ENCODE data around the gene GYS1. TPM values are rescaled to one million over a fixed set of nuclear protein-coding genes. Genes with fewer than 3 reads are reported as not detected.
A peak's percentile ranks its signal among the peaks of the same experiment; 100 is the strongest.

Gene GYS1
- polyA plus RNA-seq, 1 experiment: 19.5 TPM

- Histone ChIP-seq H3K9me3 (ENCODE audit: control insufficient read depth, insufficient read depth, low read length) (no peaks in the 10 kb centered on the region), H3K27me3 (ENCODE audit: control insufficient read depth, insufficient read depth, low read length) (no peaks in the 10 kb centered on the region), H3K4me3 (ENCODE audit: low read depth, low read length) (no peak overlapping the region), H3K27ac (ENCODE audit: low read depth, low read length) (peak overlapping the region; percentile 0)
- TF ChIP-seq CTCF (IDR thresholded peaks at IDR 0.05; ENCODE audit: low read depth, low read length): no peak
- DNase-seq (ENCODE audit: low read depth, low spot score): no peak
- CTCF ChIA-PET: interaction anchor here (1.1 kb wide), 1 partner anchor 9 kb away, joined by 4 read pairs; no protein-coding TSS in a partner anchor
- POLR2A ChIA-PET: no interaction called here
Observed at GRCh38 chr19:48990400-48990799, 2.7 kb downstream of the GYS1 start.

DNA sequence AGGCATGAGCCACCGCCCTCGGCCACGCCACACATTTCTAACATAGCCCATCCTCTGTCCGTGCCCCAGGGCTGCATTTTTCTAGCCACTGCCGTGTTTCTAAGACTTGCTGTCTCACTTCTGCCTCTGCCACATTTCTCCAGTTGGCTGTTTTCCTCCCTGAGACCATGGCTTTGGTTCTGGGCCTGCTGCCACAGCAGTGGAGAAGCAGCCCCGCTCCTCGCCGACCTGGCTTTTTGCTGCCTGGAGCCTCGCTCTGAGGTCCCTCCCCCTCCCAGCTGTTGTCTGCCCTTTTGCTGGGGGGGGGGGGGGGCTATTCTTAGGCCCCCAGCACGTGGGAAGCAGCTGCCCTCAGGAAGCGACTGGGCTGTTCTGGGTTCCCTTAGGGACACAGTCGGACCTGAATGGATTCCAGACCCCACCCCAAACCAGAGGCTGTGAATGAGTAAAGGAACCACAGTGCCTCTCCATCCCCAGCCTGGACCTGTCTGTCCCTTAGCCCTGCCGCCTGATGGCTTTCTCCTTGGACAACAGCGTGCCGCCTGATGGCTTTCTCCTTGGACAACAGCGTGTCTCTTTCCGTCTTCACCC lies 3.3 kb downstream of the GYS1 start:
- Histone ChIP-seq H3K27ac (ENCODE audit: low read depth, low read length) (no peak overlapping the region), H3K27me3 (ENCODE audit: control insufficient read depth, insufficient read depth, low read length) (no peaks in the 10 kb centered on the region), H3K9me3 (ENCODE audit: control insufficient read depth, insufficient read depth, low read length) (no peaks in the 10 kb centered on the region), H3K4me3 (ENCODE audit: low read depth, low read length) (no peak overlapping the region)
- ChIA-PET POLR2A (no interaction called here), CTCF (interaction anchor here (1.1 kb wide), 1 partner anchor 10 kb away, joined by 4 read pairs; no protein-coding TSS in a partner anchor)
- DNase-seq (ENCODE audit: low read depth, low spot score): no peak
- no peak for TF ChIP-seq CTCF (IDR thresholded peaks at IDR 0.05; ENCODE audit: low read depth, low read length)

GRCh38 chr19:48988860-48989259 lies 4.2 kb downstream of the GYS1 start:
- no peak for DNase-seq (ENCODE audit: low read depth, low spot score)

DNA sequence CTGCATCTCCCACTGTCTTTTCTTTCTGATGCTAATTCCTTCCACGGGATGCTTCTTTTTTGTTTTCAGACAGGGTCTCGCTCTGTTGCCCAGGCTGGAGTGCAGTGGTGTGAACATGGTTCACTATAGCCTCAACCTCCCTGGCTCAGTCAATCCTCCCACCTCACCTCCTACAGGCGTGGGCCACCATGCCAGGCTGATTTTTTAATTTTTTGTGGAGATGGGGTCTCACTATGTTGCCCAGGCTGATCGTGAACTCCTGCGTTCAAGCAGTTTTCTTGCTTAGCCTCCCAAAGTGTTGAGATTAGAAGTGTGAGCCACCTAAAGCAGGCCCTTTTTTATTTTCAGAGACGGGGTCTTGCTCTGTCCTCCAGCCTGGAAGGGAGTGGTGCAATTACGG lies 4.8 kb downstream of the GYS1 start:
- Histone ChIP-seq H3K4me3 (ENCODE audit: low read depth, low read length) (no peak overlapping the region), H3K27me3 (ENCODE audit: control insufficient read depth, insufficient read depth, low read length) (no peaks in the 10 kb centered on the region), H3K27ac (ENCODE audit: low read depth, low read length) (no peak overlapping the region), H3K9me3 (ENCODE audit: control insufficient read depth, insufficient read depth, low read length) (no peaks in the 10 kb centered on the region)
- ChIA-PET POLR2A (no interaction called here), CTCF (interaction anchor here (1.1 kb wide), 1 partner anchor 9 kb away, joined by 3 read pairs; no protein-coding TSS in a partner anchor)
- TF ChIP-seq CTCF (IDR thresholded peaks at IDR 0.05; ENCODE audit: low read depth, low read length): no peak
- no peak for DNase-seq (ENCODE audit: low read depth, low spot score)

More at GRCh38 chr19:48988860-48989259, 4.2 kb downstream of the GYS1 start:
- H3K4me3 ChIP-seq (ENCODE audit: low read depth, low read length): no peak overlapping the region
- ChIA-PET POLR2A (interaction anchor here (0.6 kb wide), 1 partner anchor 206 kb away, joined by 7 read pairs; no protein-coding TSS in a partner anchor), CTCF (no interaction called here)
- no peaks in the 10 kb centered on the region for H3K27me3 ChIP-seq (ENCODE audit: control insufficient read depth, insufficient read depth, low read length)
- H3K27ac ChIP-seq (ENCODE audit: low read depth, low read length): no peak overlapping the region
- TF ChIP-seq CTCF (IDR thresholded peaks at IDR 0.05; ENCODE audit: low read depth, low read length): no peak
- no peaks in the 10 kb centered on the region for H3K9me3 ChIP-seq (ENCODE audit: control insufficient read depth, insufficient read depth, low read length)

DNA sequence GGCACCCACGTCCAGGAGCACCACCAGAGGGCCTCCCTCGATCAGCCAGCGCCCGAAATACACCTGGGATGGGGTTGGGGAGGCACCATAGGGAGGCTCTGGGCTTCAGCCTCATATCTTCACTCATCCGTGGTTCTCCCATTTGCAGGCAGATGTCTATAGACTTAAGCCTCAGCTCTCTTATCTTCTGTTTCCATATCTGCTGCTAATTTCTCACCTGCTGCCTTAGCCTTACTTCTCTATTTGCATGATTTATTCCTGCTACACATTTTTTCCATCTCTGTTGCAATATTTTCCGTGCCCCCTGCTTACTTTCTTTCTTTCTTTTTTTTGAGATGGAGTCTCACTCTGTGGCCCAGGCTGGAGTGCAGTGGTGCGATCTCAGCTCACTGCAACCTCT lies 5.8 kb downstream of the GYS1 start:
- Histone ChIP-seq H3K9me3 (ENCODE audit: control insufficient read depth, insufficient read depth, low read length) (no peaks in the 10 kb centered on the region), H3K27ac (ENCODE audit: low read depth, low read length) (no peak overlapping the region), H3K27me3 (ENCODE audit: control insufficient read depth, insufficient read depth, low read length) (no peaks in the 10 kb centered on the region), H3K4me3 (ENCODE audit: low read depth, low read length) (no peak overlapping the region)
- DNase-seq (ENCODE audit: low read depth, low spot score): no peak
- TF ChIP-seq CTCF (IDR thresholded peaks at IDR 0.05; ENCODE audit: low read depth, low read length): no peak
- ChIA-PET CTCF (interaction anchor here (1.6 kb wide), 1 partner anchor 17 kb away, joined by 6 read pairs; no protein-coding TSS in a partner anchor), POLR2A (interaction anchor here (0.7 kb wide), 1 partner anchor 15 kb away, joined by 3 read pairs; no protein-coding TSS in a partner anchor)

All from AG04450 (cell line).